SU-DHL-6 (cell line): ENCODE measurements around the gene OVCH1.
"Not testable (repeated sequence)": the region's sequence is repeated elsewhere in the genome, so short reads cannot be mapped to it uniquely, and the experiment has no call there.

Source experiments
- H2AFZ ChIP-seq: fragments of 200-600 bp; sonication (generic); 2 replicates; pipeline ENCODE4 v1.6.1; 2014; ENCODE audit warnings: low read depth, mild to moderate bottlenecking, moderate library complexity, mixed read lengths, antibody characterized with exemption, low read length; ENCODE audit not compliant: severe bottlenecking
- H3F3A ChIP-seq: fragments of 200-600 bp; shearing (Covaris generic); 2 replicates; pipeline ENCODE4 v1.6.0; 2016; ENCODE audit warnings: antibody characterized with exemption, mild to moderate bottlenecking; ENCODE audit not compliant: insufficient read depth
- H3K27ac ChIP-seq: fragments of 200-600 bp; sonication (generic); 2 replicates; pipeline ENCODE4 v1.5.1; 2016; ENCODE audit warnings: low read depth, mild to moderate bottlenecking, low read length, moderate library complexity, mixed read lengths
- H3K27me3 ChIP-seq: fragments of 200-600 bp; sonication (generic), shearing (Covaris generic); 2 replicates; pipeline ENCODE4 v1.6.0; 2014; ENCODE audit warnings: mild to moderate bottlenecking, low read length
- H3K36me3 ChIP-seq: fragments of 200-600 bp; sonication (generic); 2 replicates; pipeline ENCODE4 v1.6.1; 2014; ENCODE audit warnings: mild to moderate bottlenecking, low read length, mixed read lengths
- H3K4me2 ChIP-seq: fragments of 300-600, 200-600 bp; shearing (Covaris generic), sonication (generic); 2 replicates; pipeline ENCODE4 v1.6.0; 2014; ENCODE audit warnings: low read length, low read depth, mild to moderate bottlenecking; ENCODE audit not compliant: poor library complexity, severe bottlenecking
- H3K4me3 ChIP-seq: fragments of 200-600 bp; sonication (generic); 2 replicates; pipeline ENCODE4 v1.5.1; 2014; ENCODE audit warnings: antibody characterized with exemption, low read length, mild to moderate bottlenecking, mixed read lengths; ENCODE audit not compliant: insufficient read depth, poor library complexity, severe bottlenecking
- H3K79me2 ChIP-seq: fragments of 200-600 bp; sonication (generic); 2 replicates; pipeline ENCODE4 v1.6.1; 2014; ENCODE audit warnings: mild to moderate bottlenecking, low read length, moderate library complexity; ENCODE audit not compliant: insufficient read depth
- H3K9ac ChIP-seq: fragments of 200-600 bp; sonication (generic); 2 replicates; pipeline ENCODE4 v1.7.0; 2014; ENCODE audit warnings: mild to moderate bottlenecking, low read length
- H3K9me2 ChIP-seq: fragments of 200-600 bp; sonication (generic); replicated peaks from 2 replicates; pipeline ENCODE4 v1.6.1; 2014; ENCODE audit warnings: low read length; ENCODE audit not compliant: insufficient read depth
- H3K9me3 ChIP-seq: fragments of 200-600 bp; sonication (generic); 2 replicates; pipeline ENCODE4 v1.6.1; 2014; ENCODE audit warnings: low read length, mixed read lengths; ENCODE audit not compliant: insufficient read depth
- H4K20me1 ChIP-seq: fragments of 200-600 bp; sonication (generic); 2 replicates; pipeline ENCODE4 v1.6.1; 2014; ENCODE audit warnings: low read depth, mild to moderate bottlenecking, antibody characterized with exemption, low read length, moderate library complexity, mixed read lengths
- EZH2phosphoT487 ChIP-seq: fragments of 200-600 bp; sonication (generic), shearing (Covaris generic); conservative IDR thresholded peaks from 2 replicates; pipeline ENCODE4 v1.6.1; 2018; ENCODE audit warnings: mild to moderate bottlenecking, antibody characterized with exemption, low read length, moderate library complexity, mixed read lengths
- TF ChIP-seq, protein P1 (sequence below): fragments of 200-600 bp; sonication (generic); IDR thresholded peaks from one replicate; pipeline ENCODE4 v1.5.1; 2017; ENCODE audit warnings: antibody characterized with exemption, mild to moderate bottlenecking, low read length, moderate library complexity; ENCODE audit not compliant: insufficient read depth, poor library complexity, severe bottlenecking

The OVCH1 gene

DNA sequence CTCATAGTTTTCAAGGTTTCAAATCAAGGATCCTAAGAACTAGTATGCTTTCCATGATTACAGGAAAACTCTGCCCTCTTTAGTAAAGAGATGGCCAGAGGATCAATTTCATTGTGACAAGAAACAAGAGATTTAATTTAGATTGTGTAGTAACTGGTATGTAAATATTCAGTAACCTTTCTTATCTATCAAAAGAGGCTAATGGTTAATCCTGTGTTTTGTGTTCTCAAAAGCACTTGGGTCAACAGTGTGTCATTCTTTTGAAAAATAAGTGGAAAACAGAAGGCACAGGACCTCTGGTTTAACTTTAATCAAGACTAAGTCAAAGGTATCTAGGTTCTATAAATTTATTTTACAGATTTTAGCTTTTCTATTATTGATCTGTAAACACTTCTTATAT lies 59.9 kb downstream of the OVCH1 start:
- Histone ChIP-seq H3K27me3 (no peaks in the 10 kb centered on the region), H3F3A (0 out of 2 replicates have a peak, but pooled peaks cover 6% of the 10 kb centered on the region), H3K9ac (no peak overlapping the region), H3K27ac (no peak overlapping the region), H3K9me2 (no peaks in the 10 kb centered on the region), H3K4me3 (no peak overlapping the region), H2AFZ (no peak overlapping the region), H3K79me2 (peaks cover 63% of the 10 kb centered on the region), H4K20me1 (0 out of 2 replicates have a peak, but pooled peaks cover 4% of the 10 kb centered on the region), H3K4me2 (no peak overlapping the region), H3K9me3 (peaks cover 13% of the 10 kb centered on the region; the same call in 1 of the 2 replicates), H3K36me3 (peaks cover 41% of the 10 kb centered on the region)
- TF ChIP-seq, protein P1, sequence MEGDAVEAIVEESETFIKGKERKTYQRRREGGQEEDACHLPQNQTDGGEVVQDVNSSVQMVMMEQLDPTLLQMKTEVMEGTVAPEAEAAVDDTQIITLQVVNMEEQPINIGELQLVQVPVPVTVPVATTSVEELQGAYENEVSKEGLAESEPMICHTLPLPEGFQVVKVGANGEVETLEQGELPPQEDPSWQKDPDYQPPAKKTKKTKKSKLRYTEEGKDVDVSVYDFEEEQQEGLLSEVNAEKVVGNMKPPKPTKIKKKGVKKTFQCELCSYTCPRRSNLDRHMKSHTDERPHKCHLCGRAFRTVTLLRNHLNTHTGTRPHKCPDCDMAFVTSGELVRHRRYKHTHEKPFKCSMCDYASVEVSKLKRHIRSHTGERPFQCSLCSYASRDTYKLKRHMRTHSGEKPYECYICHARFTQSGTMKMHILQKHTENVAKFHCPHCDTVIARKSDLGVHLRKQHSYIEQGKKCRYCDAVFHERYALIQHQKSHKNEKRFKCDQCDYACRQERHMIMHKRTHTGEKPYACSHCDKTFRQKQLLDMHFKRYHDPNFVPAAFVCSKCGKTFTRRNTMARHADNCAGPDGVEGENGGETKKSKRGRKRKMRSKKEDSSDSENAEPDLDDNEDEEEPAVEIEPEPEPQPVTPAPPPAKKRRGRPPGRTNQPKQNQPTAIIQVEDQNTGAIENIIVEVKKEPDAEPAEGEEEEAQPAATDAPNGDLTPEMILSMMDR = no peak
- no peak for TF ChIP-seq EZH2phosphoT487

DNA sequence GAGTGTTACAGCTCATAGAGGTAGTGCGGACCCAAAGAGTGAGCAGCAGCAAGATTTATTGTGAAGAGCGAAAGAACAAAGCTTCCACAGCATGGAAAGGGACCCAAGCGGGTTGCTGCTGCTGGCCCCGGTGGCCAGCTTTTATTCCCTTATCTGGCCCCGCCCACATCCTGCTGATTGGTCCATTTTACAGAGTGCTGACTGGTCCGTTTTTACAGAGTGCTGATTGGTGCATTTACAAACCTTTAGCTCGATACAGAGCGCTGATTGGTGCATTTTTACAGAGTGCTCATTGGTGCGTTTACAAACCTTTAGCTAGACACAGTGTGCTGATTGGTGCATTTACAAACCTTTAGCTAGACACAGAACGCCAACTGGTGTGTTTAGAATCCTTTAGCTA lies 60.7 kb downstream of the OVCH1 start:
- peaks cover 41% of the 10 kb centered on the region for H3K36me3 ChIP-seq
- H3K27me3 ChIP-seq, H3K27ac ChIP-seq, H3K9ac ChIP-seq, H4K20me1 ChIP-seq, H3F3A ChIP-seq, H3K9me2 ChIP-seq, H3K4me2 ChIP-seq, H3K4me3 ChIP-seq, H2AFZ ChIP-seq: not testable (repeated sequence)
- H3K79me2 ChIP-seq = peaks cover 70% of the 10 kb centered on the region
- H3K9me3 ChIP-seq = peaks cover 13% of the 10 kb centered on the region; the same call in 1 of the 2 replicates

DNA sequence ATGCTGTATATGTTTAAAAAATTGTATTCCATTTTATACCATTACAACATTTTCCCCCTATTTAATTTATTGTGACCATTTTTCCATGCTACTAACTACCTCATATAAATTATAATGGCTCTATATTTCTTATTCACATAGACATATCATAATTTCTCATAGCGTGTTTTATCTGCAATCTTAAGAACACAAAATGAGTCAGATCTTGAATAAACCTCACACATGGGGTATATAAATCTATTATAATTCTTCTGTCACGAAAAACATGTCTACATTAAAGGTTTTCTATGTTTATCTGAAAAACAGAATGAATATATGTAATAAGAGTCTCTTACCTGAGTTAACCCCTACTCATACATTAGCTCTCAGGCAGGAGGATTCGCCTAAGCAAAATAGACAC lies 66.0 kb downstream of the OVCH1 start:
- Histone ChIP-seq H3K27ac (no peak overlapping the region), H3K9me2 (no peaks in the 10 kb centered on the region), H3K4me2 (no peak overlapping the region), H3K27me3 (no peaks in the 10 kb centered on the region), H3K36me3 (peaks cover 10% of the 10 kb centered on the region; the same call in 1 of the 2 replicates), H2AFZ (no peak overlapping the region), H3K79me2 (peaks cover 90% of the 10 kb centered on the region), H3K9ac (no peak overlapping the region), H4K20me1 (0 out of 2 replicates have a peak, but pooled peaks cover 4% of the 10 kb centered on the region), H3K9me3 (no peaks in the 10 kb centered on the region), H3K4me3 (no peak overlapping the region), H3F3A (peaks cover 19% of the 10 kb centered on the region)
- TF ChIP-seq EZH2phosphoT487 = no peak
- TF ChIP-seq, protein P1 = no peak

DNA sequence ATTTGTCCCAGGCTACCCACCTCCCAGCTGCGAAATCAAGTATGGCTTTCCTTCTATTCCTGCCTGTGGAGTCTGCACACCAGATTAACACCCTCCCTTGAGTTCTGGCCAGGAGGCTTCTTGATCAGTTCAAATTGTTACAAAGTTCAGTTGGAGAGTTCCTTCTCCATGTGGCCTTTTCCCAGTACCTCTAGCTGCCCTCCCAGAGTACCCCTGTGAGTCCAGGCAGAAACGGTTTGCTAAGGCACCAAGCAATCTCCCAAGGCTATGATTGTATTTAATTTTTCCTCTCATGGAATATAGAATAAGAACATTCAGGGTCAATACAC lies 66.8 kb downstream of the OVCH1 start:
- Histone ChIP-seq H3K27ac (no peak overlapping the region), H3K4me3 (no peak overlapping the region), H3F3A (peaks cover 23% of the 10 kb centered on the region)

More for the DNA sequence above, 66.8 kb downstream of the OVCH1 start:
- Histone ChIP-seq H3K79me2 (peaks cover 96% of the 10 kb centered on the region), H3K9me2 (no peaks in the 10 kb centered on the region), H3K9ac (no peak overlapping the region), H2AFZ (no peak overlapping the region), H3K27me3 (no peaks in the 10 kb centered on the region), H3K9me3 (no peaks in the 10 kb centered on the region), H3K4me2 (no peak overlapping the region), H3K36me3 (peaks cover 8% of the 10 kb centered on the region; the same call in 1 of the 2 replicates), H4K20me1 (0 out of 2 replicates have a peak, but pooled peaks cover 4% of the 10 kb centered on the region)
- TF ChIP-seq EZH2phosphoT487 = no peak
- TF ChIP-seq, protein P1 = no peak
